Measurements from ENCODE around the gene PTTG1IP. TPM values are rescaled to one million over a fixed set of nuclear protein-coding genes. Genes with fewer than 3 reads are reported as not detected.

PTTG1IP gene
- total and polyA plus RNA-seq, 2 of the 4 experiments (the other 2 are of a cell fraction): 167 to 194 TPM

DNA sequence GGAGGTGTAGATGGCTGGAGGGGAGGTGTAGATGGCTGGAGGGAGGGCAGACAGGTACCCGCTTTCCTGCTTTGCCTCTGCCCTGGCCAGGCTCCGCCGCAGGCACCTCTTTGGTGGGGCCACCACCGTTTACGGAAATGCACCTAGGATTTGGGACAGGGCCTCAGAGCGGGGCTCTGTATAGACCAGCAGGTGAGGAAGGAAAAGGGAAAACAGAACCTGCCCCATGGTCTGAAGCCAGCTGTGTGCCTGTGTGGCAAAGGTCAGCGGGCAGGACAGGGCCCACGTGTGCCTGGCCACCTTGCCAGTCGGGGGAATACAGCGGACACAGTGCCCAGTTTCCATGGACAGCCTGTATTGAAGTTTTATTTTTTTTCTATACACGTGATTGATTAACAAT is 12.1 kb upstream of the PTTG1IP start:
- no peak overlapping the region for H2BK15ac ChIP-seq (ENCODE audit: low read depth, low read length)
- in situ Hi-C loops (cut with MboI; ENCODE audit: low sequenced_read_pairs) (no loop called here), intact Hi-C loops (cut with micrococcal nuclease) (no loop called here), dilution Hi-C loops (cut with HindIII; ENCODE audit: low sequenced_read_pairs, unreplicated experiment) (no loop called here)
- no peak overlapping the region for H4K8ac ChIP-seq (ENCODE audit: low read depth in 2 of 2, low read length in 2 of 2)
- ChIA-PET POLR2A (ENCODE audit: unreplicated experiment) (no interaction called here), CTCF (no interaction called here)
- peaks cover 3% of the 10 kb centered on the region; the same call in 1 of the 2 replicates for H4K20me1 ChIP-seq (ENCODE audit: insufficient read depth, low read length)
- H3K4ac ChIP-seq (ENCODE audit: low read depth, low read length): no peak overlapping the region
- H3K9ac ChIP-seq (ENCODE audit: low read depth, low read length): no peak overlapping the region
- H3K9me3 ChIP-seq (ENCODE audit: control insufficient read depth, insufficient read depth, low read length): peaks cover 7% of the 10 kb centered on the region
- H3K4me2 ChIP-seq (ENCODE audit: low read depth, low read length): no peak overlapping the region
- ATAC-seq (ENCODE audit: low read depth): no peak
- H2AFZ ChIP-seq (replicated peaks; ENCODE audit: low read length, poor library complexity): no peak overlapping the region
- H4K5ac ChIP-seq (ENCODE audit: low read depth, low read length): no peak overlapping the region
- H3K4me1 ChIP-seq (ENCODE audit: control insufficient read depth, insufficient read depth, low read length): peaks cover 6% of the 10 kb centered on the region
- no peak overlapping the region for H3K14ac ChIP-seq (replicated peaks; ENCODE audit: low read depth, low read length)
- no peak overlapping the region for H2BK20ac ChIP-seq (ENCODE audit: low read depth, low read length)
- peaks cover 19% of the 10 kb centered on the region; the same call in 1 of the 2 replicates for H3K27me3 ChIP-seq (ENCODE audit: control insufficient read depth, insufficient read depth, low read length)
- H2BK5ac ChIP-seq (ENCODE audit: low read depth, low read length, poor library complexity, severe bottlenecking): no peak overlapping the region
- TF ChIP-seq POLR2A (IDR thresholded peaks at IDR 0.05; ENCODE audit: low read depth, low read length): no peak
- no peak for TF ChIP-seq MAFK (IDR thresholded peaks at IDR 0.05; ENCODE audit: low read depth, low read length)
- no peak for TF ChIP-seq CHD1 (IDR thresholded peaks at IDR 0.05; ENCODE audit: low read depth, low read length)
- TF ChIP-seq, protein P1, sequence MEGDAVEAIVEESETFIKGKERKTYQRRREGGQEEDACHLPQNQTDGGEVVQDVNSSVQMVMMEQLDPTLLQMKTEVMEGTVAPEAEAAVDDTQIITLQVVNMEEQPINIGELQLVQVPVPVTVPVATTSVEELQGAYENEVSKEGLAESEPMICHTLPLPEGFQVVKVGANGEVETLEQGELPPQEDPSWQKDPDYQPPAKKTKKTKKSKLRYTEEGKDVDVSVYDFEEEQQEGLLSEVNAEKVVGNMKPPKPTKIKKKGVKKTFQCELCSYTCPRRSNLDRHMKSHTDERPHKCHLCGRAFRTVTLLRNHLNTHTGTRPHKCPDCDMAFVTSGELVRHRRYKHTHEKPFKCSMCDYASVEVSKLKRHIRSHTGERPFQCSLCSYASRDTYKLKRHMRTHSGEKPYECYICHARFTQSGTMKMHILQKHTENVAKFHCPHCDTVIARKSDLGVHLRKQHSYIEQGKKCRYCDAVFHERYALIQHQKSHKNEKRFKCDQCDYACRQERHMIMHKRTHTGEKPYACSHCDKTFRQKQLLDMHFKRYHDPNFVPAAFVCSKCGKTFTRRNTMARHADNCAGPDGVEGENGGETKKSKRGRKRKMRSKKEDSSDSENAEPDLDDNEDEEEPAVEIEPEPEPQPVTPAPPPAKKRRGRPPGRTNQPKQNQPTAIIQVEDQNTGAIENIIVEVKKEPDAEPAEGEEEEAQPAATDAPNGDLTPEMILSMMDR (conservative IDR thresholded peaks at IDR 0.05; ENCODE audit: low read depth, low read length): no peak
- TF ChIP-seq RAD21 (IDR thresholded peaks at IDR 0.05; ENCODE audit: low read length): no peak
- no peak for TF ChIP-seq CEBPB (IDR thresholded peaks at IDR 0.05; ENCODE audit: low read depth, low read length)
- TF ChIP-seq, protein P2, sequence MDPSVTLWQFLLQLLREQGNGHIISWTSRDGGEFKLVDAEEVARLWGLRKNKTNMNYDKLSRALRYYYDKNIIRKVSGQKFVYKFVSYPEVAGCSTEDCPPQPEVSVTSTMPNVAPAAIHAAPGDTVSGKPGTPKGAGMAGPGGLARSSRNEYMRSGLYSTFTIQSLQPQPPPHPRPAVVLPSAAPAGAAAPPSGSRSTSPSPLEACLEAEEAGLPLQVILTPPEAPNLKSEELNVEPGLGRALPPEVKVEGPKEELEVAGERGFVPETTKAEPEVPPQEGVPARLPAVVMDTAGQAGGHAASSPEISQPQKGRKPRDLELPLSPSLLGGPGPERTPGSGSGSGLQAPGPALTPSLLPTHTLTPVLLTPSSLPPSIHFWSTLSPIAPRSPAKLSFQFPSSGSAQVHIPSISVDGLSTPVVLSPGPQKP (IDR thresholded peaks at IDR 0.05; ENCODE audit: borderline replicate concordance, low read depth, low read length): no peak
- TF ChIP-seq MXI1 (IDR thresholded peaks at IDR 0.05; ENCODE audit: borderline replicate concordance, low read depth, low read length): no peak
- TF ChIP-seq RFX5 (IDR thresholded peaks at IDR 0.05; ENCODE audit: low read depth, low read length): no peak
- TF ChIP-seq RCOR1 (IDR thresholded peaks at IDR 0.05; ENCODE audit: insufficient replicate concordance, low read length): no peak
- TF ChIP-seq NFE2L2 (IDR thresholded peaks at IDR 0.05; ENCODE audit: low read depth, low read length): no peak
- no peak for TF ChIP-seq FOS (IDR thresholded peaks at IDR 0.05; ENCODE audit: low read depth, low read length)
- TF ChIP-seq, protein P3, sequence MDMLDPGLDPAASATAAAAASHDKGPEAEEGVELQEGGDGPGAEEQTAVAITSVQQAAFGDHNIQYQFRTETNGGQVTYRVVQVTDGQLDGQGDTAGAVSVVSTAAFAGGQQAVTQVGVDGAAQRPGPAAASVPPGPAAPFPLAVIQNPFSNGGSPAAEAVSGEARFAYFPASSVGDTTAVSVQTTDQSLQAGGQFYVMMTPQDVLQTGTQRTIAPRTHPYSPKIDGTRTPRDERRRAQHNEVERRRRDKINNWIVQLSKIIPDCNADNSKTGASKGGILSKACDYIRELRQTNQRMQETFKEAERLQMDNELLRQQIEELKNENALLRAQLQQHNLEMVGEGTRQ (IDR thresholded peaks at IDR 0.05; ENCODE audit: low read depth, low read length): no peak
- no peak for TF ChIP-seq SMC3 (IDR thresholded peaks at IDR 0.05; ENCODE audit: low read depth, low read length)
- TF ChIP-seq BHLHE40 (IDR thresholded peaks at IDR 0.05; ENCODE audit: low read depth, low read length): no peak
- TF ChIP-seq MAZ (IDR thresholded peaks at IDR 0.05; ENCODE audit: borderline replicate concordance, low read depth, low read length): no peak
- no peak overlapping the region for H3K4me3 ChIP-seq (ENCODE audit: insufficient read depth, low read depth, low read length)
- H3K18ac ChIP-seq (ENCODE audit: low read depth, low read length): no peak overlapping the region
- H2BK120ac ChIP-seq (ENCODE audit: low read depth, low read length): no peak overlapping the region
- BruUV-seq (replicated peaks): no TSS peak
- peaks cover 11% of the 10 kb centered on the region for H3K9me1 ChIP-seq (ENCODE audit: insufficient read depth, low read length)
- no peak overlapping the region for H4K91ac ChIP-seq (ENCODE audit: insufficient read depth, low read depth, low read length)
- no peak overlapping the region for H3K23ac ChIP-seq (ENCODE audit: low read depth, low read length)
- H3K36me3 ChIP-seq (ENCODE audit: control insufficient read depth, insufficient read depth, low read length): no peaks in the 10 kb centered on the region
- H2AK9ac ChIP-seq (replicated peaks; ENCODE audit: low read depth, low read length, poor library complexity): no peak overlapping the region
- no peak for DNase-seq
- H3K79me1 ChIP-seq (ENCODE audit: low read depth in 1 of 2, low read length in 2 of 2): no peaks in the 10 kb centered on the region; a peak in 1 of 4 replicates
- H2AK5ac ChIP-seq (ENCODE audit: low read depth, low read length): no peak overlapping the region
- H3K56ac ChIP-seq (ENCODE audit: extremely low read depth, insufficient read depth, low read length): no peak overlapping the region
- H3K27ac ChIP-seq (ENCODE audit: insufficient read depth, low read length): no peak overlapping the region
- WGBS, 2 experiments (ENCODE audit: extremely low coverage in 2 of 2, insufficient read length in 1 of 2): 90% methylated on average over 5 of the region's 11 CpGs; no CpG with 5 or more reads in 1 of the 2 experiments

All from IMR-90 (cell line).